HG03575 (cell line): Measurements from ENCODE around the gene FAT1.

Experiments
- ATAC-seq: cut with Tn5 transposase; IDR thresholded peaks from one replicate; pipeline ENCODE4 v1.9.1; 2021; ENCODE audit not compliant: unreplicated experiment, insufficient number of reproducible peaks, low FRiP score; ENCODE audit errors: extremely low read depth

The FAT1 gene

DNA sequence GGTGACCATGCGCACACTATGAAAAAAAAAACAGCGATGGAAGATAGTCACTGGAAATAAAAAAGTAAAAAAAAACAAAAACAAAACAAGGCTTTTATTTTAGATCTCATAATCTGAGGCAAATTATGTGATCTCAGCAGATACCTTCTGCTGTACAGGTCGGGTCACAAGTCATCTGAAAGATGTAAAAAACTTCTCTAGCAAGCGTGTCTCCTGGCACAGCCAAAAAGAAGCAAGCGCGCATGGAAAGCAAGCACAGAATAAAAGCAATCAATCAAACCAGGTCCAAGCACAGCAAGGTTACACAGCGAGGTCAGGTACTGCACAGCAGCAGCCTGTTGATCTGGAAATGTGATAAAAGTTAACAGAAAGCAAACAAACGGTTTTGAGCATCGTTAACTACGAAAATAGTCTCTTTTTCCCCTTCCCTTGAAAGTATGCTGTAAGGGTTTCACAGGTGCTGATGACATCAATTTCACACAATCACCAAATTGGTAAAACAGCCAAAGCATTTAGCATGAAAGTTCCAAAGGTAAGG is 89.0 kb downstream of the FAT1 start:
- ATAC-seq = no peak

DNA sequence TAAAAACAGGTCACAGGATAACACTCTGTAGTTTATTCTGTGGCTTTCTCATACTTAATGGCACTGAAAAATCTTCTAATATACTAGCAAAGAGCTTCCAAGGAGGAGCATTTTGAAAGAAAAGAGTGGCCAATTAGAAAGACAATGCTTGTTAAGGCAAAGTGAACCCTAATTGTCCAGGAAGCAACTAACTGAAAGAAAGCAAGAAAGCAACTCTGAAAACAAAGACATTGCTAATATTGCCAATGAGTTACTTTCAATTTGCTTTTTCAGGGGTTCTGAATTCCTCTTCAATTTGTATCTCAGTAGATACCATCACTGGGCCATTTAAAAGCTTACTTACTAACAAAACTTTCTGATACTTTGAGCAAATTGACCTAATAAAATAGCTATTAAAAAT is 89.8 kb downstream of the FAT1 start:
- ATAC-seq = no peak

DNA sequence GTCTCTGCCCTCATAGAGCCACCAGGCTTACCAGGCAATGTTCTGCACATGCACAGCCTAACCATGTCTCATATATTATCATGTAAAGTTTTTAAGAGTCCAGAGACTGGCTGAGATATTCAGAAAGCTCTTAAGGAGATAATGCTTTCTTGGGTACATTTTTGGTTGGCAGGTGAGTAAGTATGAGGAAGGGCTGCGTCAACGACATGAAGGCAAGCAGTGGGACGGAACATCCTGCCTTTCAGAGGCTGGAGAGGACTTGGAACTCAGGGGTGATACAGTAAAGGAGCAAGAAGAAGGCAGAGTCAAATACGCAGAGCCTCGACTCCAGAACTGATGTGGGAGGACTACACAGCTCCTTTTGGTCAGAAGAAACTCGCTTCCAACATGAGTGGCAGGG is 93.5 kb downstream of the FAT1 start:
- no peak for ATAC-seq

DNA sequence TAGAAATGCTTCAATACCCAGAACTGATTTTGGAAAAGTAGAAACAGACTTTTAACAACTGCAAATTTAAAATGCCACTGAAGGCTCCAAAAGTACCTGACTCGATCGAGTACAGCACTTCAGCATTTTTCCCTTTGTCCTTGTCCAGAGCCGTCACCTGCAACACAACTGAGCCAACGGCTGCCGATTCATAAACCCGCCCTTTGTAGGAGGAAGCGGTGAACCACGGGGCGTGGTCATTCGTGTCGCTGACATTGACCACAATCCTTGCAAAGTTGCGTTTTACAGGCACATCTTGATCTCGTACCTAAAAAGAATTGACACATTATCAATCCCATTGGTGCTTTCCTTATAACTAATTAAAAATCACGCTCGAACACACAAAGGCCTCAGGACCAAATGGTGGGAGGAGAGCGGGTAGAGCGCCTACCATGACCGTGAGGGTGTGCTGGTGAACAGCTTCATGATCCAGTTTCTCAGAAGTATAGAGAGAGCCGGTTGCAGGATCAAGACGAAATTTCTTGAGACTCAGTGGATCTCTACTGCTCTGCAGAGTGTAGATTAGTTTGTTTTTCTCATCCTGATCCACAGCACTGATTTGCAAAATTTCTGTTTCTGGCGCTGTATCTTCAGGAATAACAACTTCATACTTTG is 95.5 kb downstream of the FAT1 start:
- no peak for ATAC-seq

DNA sequence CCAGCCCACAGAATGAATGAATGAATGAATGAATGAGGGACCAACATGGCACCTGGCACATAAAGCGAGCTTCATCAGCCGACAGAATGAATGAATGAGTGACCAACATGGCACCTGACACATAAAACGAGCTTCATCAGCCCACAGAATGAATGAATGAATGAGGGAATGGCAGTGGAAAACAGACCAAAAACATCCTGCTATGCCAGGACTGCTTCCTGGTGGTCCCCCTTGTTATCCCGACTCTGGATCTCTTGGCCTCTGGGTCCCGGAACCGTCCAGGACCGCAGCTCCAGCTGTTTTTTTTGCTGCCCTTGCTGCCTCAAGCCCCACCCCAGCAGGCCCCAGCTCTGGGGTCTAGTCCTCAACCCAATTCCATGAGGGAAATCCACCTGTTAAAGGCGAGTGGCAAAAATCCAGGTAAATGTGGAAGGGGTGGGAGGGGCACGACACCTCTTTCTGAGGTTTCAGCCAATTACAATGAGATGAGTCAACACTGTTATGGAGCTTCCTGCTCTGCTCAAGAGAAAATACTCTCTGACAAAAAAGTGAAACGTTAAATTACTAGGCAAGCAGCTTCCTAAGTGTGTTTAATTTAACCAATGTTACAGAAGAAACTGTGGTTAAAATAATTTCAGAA is 96.3 kb downstream of the FAT1 start:
- ATAC-seq = no peak

DNA sequence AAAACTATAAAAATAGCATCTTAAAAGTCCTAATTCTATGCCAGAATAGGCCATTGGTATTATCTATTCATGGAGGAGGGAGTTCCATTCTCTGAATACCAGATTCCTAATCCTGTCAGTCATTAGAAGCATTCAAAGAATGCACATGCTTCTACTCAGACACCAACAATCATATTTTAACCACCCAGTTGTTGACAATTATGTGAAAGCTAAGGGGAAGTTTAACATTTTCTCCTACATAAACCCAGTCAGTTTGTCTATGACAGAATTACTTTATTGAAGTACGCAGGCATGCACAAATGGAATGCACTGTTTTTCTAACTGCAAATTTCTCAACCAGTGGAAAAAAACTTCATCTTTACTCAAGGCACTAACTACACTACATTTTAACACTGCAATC is 98.7 kb downstream of the FAT1 start:
- no peak for ATAC-seq

DNA sequence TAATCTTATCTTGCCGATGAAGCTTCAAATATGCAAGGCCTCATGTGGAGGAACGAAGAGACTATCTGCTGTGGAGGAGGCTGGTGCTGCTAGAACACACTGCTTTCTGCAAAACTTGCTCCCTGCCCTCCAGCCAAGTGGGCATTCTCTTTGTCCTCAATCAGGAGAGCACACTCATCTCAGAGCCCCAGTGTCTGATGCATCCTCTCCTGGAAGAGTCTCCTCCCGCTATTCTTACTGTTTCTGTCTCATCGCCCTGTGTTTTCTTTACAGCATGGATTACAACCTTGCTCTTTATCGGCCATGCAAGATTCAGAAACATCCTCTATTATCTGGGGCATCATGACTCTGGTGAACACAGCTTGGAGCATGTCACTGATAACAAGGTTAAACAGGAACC is 100.1 kb downstream of the FAT1 start:
- ATAC-seq = no peak

DNA sequence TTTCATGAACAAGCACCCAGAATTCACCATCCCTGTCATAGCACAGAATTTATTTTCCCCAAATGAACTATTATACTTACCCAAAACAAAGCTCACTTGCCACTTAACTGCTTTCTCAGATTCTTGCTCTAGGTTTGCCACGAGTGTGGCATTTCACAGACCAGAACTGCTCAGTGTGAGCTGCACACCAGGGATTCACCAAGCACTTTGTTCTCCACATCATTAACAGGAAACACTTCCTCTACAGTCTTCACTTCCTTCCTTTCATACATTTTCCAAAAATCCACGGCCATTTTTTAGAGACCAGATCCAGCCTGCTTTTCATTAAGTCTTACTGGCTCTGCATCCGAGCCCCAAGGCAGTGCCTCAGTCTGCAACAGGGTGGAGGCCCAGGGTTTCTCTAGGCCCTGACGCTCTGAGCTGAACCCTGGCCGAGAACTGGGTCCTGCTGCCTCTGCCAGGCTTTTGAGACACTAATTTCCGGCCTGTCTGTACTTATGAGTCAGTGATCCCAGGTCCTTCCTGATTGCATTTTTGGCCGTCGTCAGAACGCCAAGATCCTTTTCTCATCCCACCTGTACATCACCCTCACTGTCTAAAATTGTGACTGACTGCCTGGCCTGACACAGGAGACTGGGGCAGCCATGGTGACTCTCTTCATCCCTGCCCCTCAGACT is 100.7 kb downstream of the FAT1 start:
- ATAC-seq = no peak

DNA sequence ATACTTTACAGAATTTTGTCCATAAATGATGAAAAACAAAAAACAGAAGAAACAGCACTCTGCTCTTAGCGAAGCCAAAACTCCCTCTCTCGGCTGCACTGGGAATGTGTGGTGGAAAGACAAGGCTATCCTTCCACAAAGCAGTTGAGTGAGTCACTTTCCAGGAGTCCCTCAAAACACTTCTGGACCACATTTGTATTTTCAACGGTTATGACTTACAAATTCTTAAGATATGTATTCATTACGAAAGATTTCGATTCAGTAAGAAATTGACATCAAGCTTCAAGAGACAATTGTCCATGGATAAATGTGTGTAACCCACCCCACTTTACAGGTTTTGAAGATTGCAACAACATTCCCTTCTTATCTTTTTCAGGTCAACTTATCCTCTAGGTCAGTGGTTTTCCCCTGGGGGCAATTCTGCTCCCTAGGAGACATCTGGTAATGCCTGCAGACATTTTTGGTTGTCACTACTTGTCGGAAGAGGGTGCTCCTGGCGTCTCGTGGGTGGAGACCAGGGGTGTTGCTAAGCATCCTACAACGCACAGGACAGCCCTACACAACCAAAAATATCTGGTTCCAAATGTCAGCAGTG is 101.6 kb downstream of the FAT1 start:
- no peak for ATAC-seq

DNA sequence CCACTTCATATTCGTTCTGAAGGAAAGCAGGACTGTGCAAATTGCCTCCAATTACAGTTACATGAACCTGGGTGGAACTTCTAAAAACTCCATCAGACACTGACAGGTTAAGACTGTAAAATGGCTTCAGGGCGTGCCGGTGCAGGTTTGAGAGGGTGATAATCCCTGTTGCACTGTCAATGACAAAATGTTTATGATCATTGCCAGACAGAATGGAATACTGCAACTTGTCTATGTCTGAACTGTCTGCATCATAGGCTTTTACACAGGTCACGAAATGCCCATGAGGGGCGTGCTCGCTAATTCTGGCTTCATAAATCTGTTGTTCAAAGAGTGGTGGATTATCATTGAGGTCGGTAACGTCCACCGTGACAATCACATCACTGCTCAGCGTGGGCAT is 104.6 kb downstream of the FAT1 start:
- no peak for ATAC-seq

DNA sequence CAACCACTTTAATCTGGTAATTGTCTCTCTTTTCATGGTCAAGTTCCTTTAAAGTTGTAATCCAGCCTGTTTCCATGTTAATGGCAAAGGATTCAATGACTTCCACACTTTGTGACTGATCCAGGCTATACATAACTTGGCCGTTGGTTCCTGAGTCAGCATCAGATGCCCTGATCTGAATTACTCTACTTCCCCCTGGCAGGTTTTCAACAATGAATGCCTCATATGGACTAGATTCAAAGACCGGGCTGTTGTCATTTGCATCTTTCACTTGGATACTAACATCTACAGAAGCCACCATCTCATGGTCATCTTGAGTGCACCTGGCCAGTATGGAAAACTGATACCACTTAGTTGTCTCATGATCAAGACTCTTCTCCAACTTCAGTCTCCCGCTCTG is 105.7 kb downstream of the FAT1 start:
- no peak for ATAC-seq

DNA sequence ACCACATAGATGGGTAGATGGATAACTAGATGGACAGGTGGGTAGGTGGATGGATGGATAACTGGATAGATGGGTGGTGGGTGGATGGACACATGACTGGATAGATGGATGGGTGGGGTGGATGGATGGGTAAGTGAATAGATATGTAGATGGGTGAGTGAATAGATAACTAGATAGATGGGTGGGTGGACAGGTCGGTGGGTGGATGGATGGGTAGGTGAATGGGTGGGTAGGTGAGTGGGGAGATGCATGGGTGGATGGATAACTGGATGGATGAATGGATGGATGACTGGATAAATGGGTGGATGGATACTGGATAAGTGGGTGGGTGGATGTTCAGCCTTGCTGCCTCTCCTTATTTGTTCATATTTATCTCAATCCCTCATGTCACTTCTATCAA is 116.2 kb downstream of the FAT1 start:
- no peak for ATAC-seq

DNA sequence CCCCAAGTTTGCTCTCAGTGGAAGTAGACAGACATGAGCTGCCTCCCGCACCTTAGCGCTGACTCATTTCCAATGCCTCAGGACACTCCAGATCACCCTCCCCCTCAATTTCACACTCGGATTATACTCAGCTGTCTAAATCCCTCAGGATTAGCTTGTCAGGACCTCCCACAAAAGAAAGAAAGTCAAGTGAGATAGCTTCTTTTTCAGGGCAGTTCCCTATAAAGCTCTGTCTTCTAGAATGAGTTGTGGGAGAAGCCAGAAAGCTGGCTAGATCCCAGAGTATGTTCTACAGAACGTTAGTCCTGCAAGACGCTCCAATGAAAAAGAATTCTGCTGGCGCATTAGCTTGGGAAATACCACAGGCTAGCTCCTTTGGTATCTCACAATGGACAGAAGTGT is 117.1 kb downstream of the FAT1 start:
- ATAC-seq = no peak

DNA sequence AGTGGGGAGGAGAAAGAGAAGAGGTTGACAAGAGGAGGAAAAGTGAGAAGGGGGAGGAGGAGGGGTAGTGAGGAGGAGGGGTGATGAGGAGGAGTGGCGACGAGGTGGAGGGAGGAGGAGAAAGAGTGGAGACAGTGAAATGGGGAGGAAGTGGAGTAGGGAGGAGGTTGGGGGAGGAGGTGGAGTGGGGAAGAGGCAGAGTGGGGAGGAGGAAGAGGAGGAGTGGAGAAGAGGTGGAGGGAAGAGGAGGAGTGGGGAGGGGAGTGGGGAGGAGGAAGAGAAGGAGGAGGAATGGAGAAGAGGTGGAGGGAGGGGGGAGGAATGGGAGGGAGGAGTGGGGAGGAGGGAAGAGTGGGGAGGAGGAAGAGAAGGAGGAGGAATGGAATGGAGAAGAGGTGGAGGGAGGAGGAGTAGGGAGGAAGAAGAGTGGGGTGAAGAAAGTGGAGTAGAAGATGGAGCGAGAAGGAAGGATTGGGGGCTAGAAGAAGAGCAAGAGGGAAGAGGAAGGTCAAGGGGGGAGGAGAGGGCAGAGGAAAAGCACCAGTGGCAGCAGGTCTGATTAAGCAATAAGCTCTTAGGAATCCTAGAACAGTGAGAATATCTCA is 118.3 kb downstream of the FAT1 start:
- ATAC-seq = no peak

DNA sequence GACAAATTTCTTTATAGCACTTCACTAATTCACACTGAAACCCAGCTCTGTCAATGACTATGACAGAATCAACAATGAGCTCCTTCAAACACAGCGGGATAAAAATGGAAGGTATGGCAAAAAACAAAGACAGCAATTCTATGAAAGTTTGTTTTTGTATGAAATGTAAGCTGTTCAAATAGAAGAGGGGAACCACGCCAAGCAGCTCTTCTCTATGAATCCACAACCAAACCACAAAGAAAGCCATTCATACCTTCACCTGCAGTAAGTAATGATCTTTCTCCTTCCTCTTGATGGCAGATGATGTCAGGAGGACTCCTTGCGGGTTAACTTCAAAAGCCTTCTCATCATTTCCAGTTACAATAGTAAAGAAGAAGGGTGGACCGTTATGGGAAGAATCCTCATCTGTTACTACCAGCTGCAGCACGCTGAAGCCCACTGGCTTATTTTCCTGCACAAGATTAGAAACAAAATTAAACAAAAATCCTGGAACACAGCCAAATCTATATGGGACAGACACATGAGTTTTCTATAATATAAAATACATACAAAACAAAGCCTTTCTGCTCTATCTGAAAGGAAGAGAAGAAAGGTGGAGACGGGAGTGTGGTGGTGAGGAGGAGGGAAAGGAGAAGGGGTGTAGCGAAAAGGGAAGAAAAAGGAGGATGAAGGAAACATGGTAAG is 119.4 kb downstream of the FAT1 start:
- ATAC-seq = no peak

DNA sequence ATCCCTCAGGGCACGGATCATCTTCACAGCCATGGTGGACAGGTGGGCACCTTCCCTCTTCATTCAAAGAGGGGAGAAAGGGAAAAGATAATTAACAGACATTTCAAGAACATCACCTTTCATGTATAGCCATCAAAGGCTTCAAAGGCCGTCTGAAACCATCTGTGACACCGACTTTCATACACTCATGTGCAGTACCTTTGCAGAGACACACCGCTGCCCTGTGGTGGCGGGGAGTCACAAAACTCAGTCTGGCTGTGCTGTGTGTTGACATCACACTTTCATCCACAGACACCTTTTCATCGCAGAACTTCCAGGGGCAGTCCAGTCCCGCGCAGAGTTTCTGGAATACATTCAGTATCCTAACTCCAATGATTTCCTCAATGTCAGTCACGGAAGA is 120.7 kb downstream of the FAT1 start:
- ATAC-seq = no peak

DNA sequence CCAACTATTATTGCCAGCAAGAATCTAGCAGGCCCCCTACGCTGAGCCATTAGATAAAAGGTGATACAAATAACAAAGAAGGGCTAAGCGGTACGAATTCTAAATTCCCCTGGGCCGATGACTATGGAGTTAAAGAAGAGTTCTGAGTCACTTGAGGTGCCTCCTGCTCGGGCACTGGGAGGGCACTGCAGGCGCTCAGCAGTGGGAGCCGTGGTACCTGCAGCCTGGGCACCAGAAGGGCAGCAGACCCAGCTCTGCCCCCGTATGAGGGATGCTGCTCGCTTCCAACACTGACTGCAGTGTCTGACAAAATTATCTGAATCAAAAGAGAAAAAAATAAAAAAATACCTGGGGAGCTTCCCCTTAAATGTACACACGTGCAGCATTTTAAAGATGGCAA is 124.2 kb downstream of the FAT1 start:
- ATAC-seq = no peak

DNA sequence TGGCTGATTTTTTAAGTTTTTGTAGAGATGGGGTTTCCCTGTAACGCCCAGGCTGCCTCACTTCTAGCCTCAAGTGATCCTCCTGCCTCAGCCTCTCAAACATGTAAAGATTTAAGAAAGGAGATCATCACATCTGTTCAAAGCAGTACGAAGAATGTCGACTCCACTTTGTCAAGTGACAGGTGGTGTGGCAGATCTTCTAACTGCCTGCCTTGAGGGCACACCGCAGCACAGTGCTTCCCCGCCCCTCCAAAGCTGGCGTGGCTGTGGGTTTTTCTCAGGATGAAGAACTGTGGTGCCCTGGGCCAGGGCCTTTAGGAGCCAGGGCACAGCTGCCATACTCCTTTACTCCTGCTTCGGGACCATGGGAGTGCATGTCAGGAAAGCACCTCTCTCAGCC is 125.0 kb downstream of the FAT1 start:
- no peak for ATAC-seq

DNA sequence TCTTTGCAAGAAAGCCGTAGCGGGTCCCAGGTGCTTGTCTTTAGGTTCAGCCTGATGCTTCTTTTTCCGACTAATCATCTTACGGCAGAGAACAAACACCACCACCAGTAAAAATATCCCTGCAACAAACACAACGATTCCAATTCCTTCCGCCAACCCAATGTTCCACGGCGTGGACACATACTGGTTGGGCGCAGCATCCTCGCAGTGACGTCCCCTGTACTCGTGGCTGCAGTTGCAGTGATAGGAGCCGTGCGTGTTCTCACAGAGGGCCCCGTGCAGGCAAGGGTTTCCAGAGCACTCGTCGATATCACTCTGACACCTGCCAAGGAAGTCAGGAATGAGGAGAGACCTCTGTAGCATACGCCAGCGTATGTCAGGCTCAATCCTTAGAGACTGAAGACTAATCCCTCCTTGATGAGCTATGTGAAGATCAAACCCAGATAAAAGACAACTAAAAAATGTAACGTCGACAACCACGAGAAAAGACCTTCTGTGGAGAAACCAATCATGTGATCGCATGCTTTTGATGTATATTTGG is 126.7 kb downstream of the FAT1 start:
- no peak for ATAC-seq
